Pancreas (tissue), 10 donors: ENCODE data around the gene TRIM4. TPM values are rescaled to one million over a fixed set of nuclear protein-coding genes. Genes with fewer than 3 reads are reported as not detected.
"Not testable (repeated sequence)": the region's sequence is repeated elsewhere in the genome, so short reads cannot be mapped to it uniquely, and the experiment has no call there.

Source experiments
- ATAC-seq, 4 donors: fragments of 200-7000 bp; cut with Tn5 transposase; one replicate each; pipeline versions ENCODE4 v1.8.0 to v1.9.1; 2020; ENCODE audit warnings: mild to moderate bottlenecking in 4 of 4, moderate library complexity in 4 of 4
- DNase-seq, 6 donors: peaks; one replicate each; pipeline ENCODE4 v3.0.0-alpha.2; 2020
- FAIRE-seq: peaks from 2 replicates; lab custom pipeline; 2012; peaks lifted over from hg19 to GRCh38; lab: Jason Lieb, UNC
- H3K27ac ChIP-seq, 4 donors: fragments of 200-600 bp; sonication (generic); 1 replicate in 3 of 4; 2 replicates in 1 of 4; pipeline versions ENCODE4 v1.5.0 to v1.8.0; 2020
- H3K27me3 ChIP-seq, 4 donors: fragments of 200-600 bp; one replicate each; pipeline ENCODE4 v1.8.0; 2021
- H3K36me3 ChIP-seq, 3 donors: fragments of 200-600 bp; sonication (generic) in 1 of 3; one replicate each; pipeline versions ENCODE4 v1.5.0 to v1.8.0; 2020 to 2021
- H3K4me1 ChIP-seq, 3 donors: fragments of 200-600 bp; one replicate each; pipeline ENCODE4 v1.8.0; 2021
- H3K4me3 ChIP-seq, 4 donors: fragments of 200-600 bp; sonication (generic) in 2 of 4; one replicate each; pipeline versions ENCODE4 v1.5.0 to v1.8.0; 2020 to 2021
- H3K9me3 ChIP-seq, 4 donors: fragments of 200-600 bp; one replicate each; pipeline ENCODE4 v1.8.0; 2021
- WGBS, 2 donors: extraction: QIAGEN DNeasy Blood & Tissue Kit; methylation state at CpG; one replicate each; pipeline ENCODE4 v1.1.7; 2013; 5-methylcytosine and 5-hydroxymethylcytosine counted together
- intact Hi-C, 3 donors: fragments of 100-400 bp; cut with DNase I; formaldehyde crosslinking; loops; one replicate each; pipeline versions ENCODE4 v1.11.1 to v1.14.2; 2022
- polyA plus RNA-seq, 2 donors: library from polyadenylated mRNA; stranded (reverse); fragments of 200-250 nt; gene quantifications; one replicate each; pipeline ENCODE4 v1.2.3, GENCODE V29; 2013
- total RNA-seq, 6 donors: library from RNA; stranded (reverse); fragmentation: NEBNext Ultra II Directional in 4 of 6; extraction: Animal tissue kit (Norgen Biotek cat#: 25700) in 4 of 6; gene quantifications; one replicate each; pipeline versions ENCODE4 v1.2.1 to v1.2.4, GENCODE V29; 2021 to 2023
- TF ChIP-seq, protein P1 (sequence below), 4 donors: fragments of 200-600 bp; sonication (generic) in 3 of 4; IDR thresholded peaks; one replicate each; pipeline versions ENCODE4 v1.5.0 to v1.8.0; 2021; ENCODE audit warnings: antibody characterized with exemption in 4 of 4
- donor health status: healthy with polysubstance abuse.
- donor health status: DM: no; HTN: no; CAD: no; lungs with moderate emphysema.
- donor health status: DM: no; HTN: no; CAD: no.
- donor health status: control.
- donor health status: control.
- donor health status: Bipolar disorder and iron deficiency.
- donor health status: DM: yes; HTN: yes; CAD: no.
- donor health status: DM: no; HTN: no; CAD: no.
- donor health status: DM: no; HTN: no; CAD: no.
- donor health status: DM: yes; HTN: yes; CAD: no.

Gene TRIM4, protein sequence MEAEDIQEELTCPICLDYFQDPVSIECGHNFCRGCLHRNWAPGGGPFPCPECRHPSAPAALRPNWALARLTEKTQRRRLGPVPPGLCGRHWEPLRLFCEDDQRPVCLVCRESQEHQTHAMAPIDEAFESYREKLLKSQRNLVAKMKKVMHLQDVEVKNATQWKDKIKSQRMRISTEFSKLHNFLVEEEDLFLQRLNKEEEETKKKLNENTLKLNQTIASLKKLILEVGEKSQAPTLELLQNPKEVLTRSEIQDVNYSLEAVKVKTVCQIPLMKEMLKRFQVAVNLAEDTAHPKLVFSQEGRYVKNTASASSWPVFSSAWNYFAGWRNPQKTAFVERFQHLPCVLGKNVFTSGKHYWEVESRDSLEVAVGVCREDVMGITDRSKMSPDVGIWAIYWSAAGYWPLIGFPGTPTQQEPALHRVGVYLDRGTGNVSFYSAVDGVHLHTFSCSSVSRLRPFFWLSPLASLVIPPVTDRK
- total RNA-seq (10 to 100 TPM; 13.8 to 18.6 (median 16.4) TPM), polyA plus RNA-seq (10 to 100 TPM in 1 of 2 donors, 1 to 10 TPM in 1; 9.4 to 13.4 TPM)

DNA sequence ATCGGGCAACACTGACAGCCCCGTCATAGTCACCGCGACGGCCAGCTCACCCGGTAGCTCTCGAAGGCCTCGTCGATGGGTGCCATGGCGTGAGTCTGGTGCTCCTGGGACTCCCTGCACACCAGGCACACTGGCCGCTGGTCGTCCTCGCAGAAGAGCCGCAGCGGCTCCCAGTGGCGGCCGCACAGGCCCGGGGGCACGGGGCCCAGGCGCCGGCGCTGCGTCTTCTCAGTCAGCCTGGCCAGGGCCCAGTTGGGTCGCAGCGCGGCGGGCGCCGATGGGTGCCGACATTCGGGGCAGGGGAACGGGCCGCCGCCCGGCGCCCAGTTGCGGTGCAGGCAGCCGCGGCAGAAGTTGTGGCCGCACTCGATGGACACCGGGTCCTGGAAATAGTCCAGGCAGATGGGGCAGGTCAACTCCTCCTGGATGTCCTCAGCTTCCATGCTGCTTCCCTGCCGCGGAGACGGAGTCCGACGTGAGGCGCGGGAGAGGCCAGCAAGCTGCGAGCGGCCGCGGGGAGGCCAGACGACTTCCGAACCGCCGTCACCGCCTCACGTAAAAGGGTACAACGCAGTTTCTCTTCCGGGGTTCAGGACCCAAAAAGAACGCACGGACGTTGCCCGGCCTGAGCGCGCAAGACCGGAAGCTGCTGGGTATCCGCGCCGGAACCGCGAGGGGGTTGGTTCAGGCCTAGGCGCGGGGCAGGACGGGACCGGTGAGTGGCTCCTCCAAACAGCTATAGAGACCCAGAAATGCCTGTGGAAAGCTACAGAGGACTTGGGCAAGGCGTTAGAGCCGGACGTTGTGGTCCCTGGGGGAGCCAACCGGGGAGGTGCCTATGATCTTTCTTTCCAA is at the start of gene TRIM4:
TSS of gene TRIM4 (minus strand) at position 572 of the 855 bp plus-strand sequence. CDS start at position 443, 129 bp downstream.
- Histone ChIP-seq H3K9me3 (no peaks in the 10 kb centered on the region), H3K36me3 (no peaks in the 10 kb centered on the region), H3K4me3 (peak within 1 kb of the TSS; percentile 85 to 96 (median 88)), H3K27ac (peak within 1 kb of the TSS; percentile 85 to 90 (median 89)), H3K27me3 (no peaks in the 10 kb centered on the region), H3K4me1 (peaks cover 17 to 22% (median 21%) of the 10 kb centered on the region in 3 donors)
- FAIRE-seq, result no peak
- WGBS, 2 donors, result 0 to 1% methylated on average over 81 of the region's 81 CpGs
- intact Hi-C loops, result no loop called here
- peak; percentile 98 to 99 (median 98) for ATAC-seq
- DNase-seq, result peak; percentile 86 to 95 (median 89)
- TF ChIP-seq, protein P1, sequence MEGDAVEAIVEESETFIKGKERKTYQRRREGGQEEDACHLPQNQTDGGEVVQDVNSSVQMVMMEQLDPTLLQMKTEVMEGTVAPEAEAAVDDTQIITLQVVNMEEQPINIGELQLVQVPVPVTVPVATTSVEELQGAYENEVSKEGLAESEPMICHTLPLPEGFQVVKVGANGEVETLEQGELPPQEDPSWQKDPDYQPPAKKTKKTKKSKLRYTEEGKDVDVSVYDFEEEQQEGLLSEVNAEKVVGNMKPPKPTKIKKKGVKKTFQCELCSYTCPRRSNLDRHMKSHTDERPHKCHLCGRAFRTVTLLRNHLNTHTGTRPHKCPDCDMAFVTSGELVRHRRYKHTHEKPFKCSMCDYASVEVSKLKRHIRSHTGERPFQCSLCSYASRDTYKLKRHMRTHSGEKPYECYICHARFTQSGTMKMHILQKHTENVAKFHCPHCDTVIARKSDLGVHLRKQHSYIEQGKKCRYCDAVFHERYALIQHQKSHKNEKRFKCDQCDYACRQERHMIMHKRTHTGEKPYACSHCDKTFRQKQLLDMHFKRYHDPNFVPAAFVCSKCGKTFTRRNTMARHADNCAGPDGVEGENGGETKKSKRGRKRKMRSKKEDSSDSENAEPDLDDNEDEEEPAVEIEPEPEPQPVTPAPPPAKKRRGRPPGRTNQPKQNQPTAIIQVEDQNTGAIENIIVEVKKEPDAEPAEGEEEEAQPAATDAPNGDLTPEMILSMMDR (IDR thresholded peaks at IDR 0.05), result no peak

DNA sequence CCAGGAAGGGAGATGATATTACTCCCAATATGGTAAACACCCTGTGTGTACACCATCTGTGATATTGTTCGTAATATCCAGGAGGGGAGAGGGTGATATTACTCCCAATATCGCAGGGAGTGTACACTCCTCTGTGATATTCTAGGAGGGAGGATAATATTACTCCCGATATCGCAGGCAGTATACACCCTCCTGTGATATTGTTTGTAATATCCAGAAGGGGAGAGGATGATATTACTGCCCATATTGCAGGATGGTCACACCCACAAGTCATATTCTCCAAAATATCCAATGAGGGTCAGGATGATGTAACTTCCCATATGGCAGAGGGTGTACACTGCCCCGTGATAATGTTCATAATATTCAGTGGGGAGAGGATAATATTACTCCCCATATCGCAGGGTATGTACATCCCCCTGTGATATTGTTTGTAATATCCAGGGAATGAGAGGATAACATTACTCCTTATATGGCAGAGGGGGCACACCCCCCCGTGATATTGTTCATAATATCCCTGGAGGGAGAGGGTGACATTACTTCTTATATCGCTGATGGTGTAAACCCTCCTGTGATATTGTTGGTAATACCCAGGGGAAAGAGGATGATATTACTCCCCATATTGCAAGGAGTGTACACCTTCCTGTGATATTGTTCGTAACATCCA is 39.4 kb upstream of the TRIM4 start:
- Histone ChIP-seq H3K27me3 (no peaks in the 10 kb centered on the region), H3K27ac (no peak overlapping the region)
- intact Hi-C loops, result no loop called here

DNA sequence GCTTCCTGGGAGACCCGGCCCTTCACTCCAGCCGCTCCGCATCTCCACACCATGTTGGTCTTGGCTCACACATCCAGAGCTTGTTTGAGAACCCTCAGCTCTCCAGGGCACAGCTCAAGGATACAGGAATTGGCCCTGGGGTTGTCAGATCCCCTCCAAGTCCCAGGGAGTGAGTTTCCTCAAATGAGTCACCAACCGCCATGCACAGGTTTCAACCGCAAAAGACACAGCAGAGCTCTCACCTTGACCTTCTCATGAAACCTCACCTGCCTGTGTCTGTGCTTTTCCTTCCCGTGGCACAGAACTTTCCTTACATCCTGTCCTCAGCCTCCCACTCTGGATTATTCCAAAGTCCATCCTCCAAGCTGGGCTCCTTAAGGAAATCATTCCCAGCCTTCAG is 35.9 kb upstream of the TRIM4 start:
- intact Hi-C loops, result no loop called here
- H3K27ac ChIP-seq, result no peak overlapping the region
- H3K36me3 ChIP-seq, result no peaks in the 10 kb centered on the region
- 66 to 67% methylated on average over 6 of the region's 6 CpGs for WGBS, 2 donors
- H3K4me3 ChIP-seq, result no peak overlapping the region
- ATAC-seq, result peak in 2 of 4 donors; percentile 18 to 50
- H3K27me3 ChIP-seq, result no peaks in the 10 kb centered on the region
- no peaks in the 10 kb centered on the region for H3K9me3 ChIP-seq
- TF ChIP-seq, protein P1 (IDR thresholded peaks at IDR 0.05), result no peak
- H3K4me1 ChIP-seq, result no peaks in the 10 kb centered on the region
- no peak for FAIRE-seq
- no peak for DNase-seq

More for the DNA sequence above, 39.4 kb upstream of the TRIM4 start:
- TF ChIP-seq, protein P1 (IDR thresholded peaks at IDR 0.05), result no peak
- H3K36me3 ChIP-seq, result no peaks in the 10 kb centered on the region
- H3K4me1 ChIP-seq, result no peaks in the 10 kb centered on the region
- H3K9me3 ChIP-seq, result no peaks in the 10 kb centered on the region
- ATAC-seq, result no peak
- FAIRE-seq, result no peak
- WGBS, 2 donors, result 81% methylated on average over 9 of the region's 9 CpGs
- DNase-seq, result no peak
- no peak overlapping the region for H3K4me3 ChIP-seq

DNA sequence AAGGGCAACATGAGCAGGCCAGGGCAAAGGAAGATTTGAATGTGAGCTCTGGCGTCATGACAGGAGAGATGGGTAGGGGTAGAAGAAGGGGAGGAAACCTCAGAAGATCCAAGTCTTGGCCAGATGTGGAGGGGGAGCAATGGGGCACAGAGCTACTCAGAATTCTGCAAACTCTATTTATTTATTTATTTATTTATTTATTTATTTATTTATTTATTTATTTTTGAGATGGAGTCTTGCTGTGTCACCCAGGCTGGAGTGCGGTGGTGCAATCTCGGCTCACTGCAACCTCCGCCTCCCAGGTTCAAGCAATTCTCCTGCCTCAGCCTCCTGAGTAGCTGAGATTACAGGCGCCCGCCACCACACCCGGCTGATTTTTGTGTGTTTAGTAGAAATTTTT is 35.3 kb upstream of the TRIM4 start:
- H3K4me1 ChIP-seq, H3K27ac ChIP-seq, ATAC-seq, H3K4me3 ChIP-seq, DNase-seq, FAIRE-seq, H3K9me3 ChIP-seq, H3K27me3 ChIP-seq, intact Hi-C loops, H3K36me3 ChIP-seq: not testable (repeated sequence)
- WGBS, 2 donors, result 92 to 95% methylated on average over 7 of the region's 7 CpGs

DNA sequence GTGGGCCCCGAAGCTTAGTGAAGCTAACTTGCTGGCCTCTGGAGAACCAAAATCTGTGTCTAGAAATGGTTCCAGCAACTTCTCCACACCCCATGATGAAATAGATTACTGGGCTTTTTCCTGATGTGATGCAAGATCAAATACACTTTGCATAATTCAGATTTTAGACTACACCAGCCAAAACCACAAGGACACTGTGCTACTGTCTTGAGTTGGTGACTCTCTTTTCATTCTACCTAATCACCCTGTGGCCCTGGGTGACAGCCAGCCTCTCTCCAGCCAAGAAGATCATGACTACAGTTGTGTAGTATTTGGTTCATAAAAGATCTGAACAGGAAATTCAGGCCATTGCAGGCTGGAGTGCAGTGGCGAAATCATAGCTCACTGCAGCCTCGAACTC is 34.3 kb upstream of the TRIM4 start:
- 83 to 85% methylated on average over 3 of the region's 3 CpGs for WGBS, 2 donors
- DNase-seq (peak in 1 of 6 donors; percentile 45), FAIRE-seq (no peak), ATAC-seq (peak in 3 of 4 donors; percentile 24 to 75 (median 58))
- Histone ChIP-seq H3K27ac (no peak overlapping the region), H3K4me3 (no peak overlapping the region), H3K4me1 (no peaks in the 10 kb centered on the region), H3K27me3 (no peaks in the 10 kb centered on the region), H3K9me3 (no peaks in the 10 kb centered on the region), H3K36me3 (no peaks in the 10 kb centered on the region)
- TF ChIP-seq, protein P1 (IDR thresholded peaks at IDR 0.05), result no peak
- intact Hi-C loops, result no loop called here

DNA sequence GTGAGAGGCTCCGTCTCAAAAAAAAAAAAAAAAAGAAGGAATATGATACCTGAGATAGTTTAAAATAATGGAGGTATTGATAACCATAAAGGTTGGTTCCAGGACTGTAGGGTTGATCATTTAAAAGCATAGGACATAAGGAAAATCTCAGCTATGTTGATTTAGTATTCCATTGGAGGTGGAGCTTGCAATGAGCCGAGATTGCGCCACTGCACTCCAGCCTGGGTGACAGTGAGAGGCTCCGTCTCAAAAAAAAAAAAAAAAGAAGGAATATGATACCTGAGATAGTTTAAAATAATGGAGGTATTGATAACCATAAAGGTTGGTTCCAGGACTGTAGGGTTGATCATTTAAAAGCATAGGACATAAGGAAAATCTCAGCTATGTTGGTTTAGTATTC is 33.3 kb upstream of the TRIM4 start:
- H3K27ac ChIP-seq, DNase-seq, H3K9me3 ChIP-seq, H3K4me3 ChIP-seq, H3K36me3 ChIP-seq, ATAC-seq, H3K4me1 ChIP-seq, H3K27me3 ChIP-seq, intact Hi-C loops: not testable (repeated sequence)
- FAIRE-seq, result peak; percentile 26
- 72 to 79% methylated on average over 4 of the region's 4 CpGs for WGBS, 2 donors

DNA sequence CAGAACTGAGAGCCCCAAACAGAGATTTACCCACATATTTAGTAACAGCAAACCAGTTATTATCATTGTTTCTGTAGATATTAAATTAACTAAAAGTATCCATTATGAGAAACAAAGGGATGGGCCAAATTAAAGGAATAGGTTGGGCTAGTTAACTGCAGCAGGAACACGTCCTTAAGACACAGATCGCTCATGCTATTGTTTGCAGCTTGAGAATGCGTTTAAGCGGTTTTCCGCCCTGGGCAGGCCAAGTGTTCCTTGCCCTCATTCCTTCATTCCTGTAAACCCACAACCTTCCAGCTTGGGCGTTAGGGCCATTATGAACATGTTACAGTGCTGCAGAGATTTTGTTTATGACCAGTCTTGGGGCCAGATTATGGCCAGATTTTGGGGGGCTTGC is 31.5 kb upstream of the TRIM4 start:
- H3K36me3 ChIP-seq, H3K27ac ChIP-seq, FAIRE-seq, H3K27me3 ChIP-seq, H3K4me3 ChIP-seq, H3K9me3 ChIP-seq, DNase-seq, intact Hi-C loops, H3K4me1 ChIP-seq, ATAC-seq: not testable (repeated sequence)
- 90 to 91% methylated on average over 6 of the region's 6 CpGs for WGBS, 2 donors
